Measurements from ENCODE around the gene RGL2.

DNA sequence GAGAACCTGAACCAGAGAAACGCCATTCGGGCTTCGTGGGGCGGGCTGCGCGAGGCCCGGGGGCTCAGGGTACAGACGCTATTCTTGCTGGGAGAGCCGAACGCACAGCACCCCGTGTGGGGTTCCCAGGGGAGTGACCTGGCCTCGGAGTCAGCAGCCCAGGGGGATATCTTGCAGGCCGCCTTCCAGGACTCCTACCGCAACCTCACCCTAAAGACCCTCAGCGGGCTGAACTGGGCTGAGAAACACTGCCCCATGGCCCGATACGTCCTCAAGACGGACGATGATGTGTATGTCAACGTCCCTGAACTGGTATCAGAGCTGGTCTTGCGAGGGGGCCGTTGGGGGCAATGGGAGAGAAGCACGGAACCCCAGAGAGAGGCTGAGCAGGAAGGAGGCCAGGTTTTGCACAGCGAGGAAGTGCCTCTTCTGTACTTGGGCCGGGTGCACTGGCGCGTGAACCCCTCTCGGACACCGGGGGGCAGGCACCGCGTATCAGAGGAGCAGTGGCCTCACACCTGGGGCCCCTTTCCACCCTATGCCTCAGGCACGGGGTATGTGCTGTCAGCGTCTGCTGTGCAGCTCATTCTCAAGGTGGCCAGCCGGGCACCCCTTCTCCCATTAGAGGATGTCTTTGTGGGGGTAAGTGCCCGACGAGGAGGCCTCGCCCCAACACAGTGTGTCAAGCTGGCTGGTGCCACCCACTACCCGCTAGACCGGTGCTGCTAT is 20.9 kb downstream of the RGL2 start:
- TF ChIP-seq POLR2A (IDR thresholded peaks at IDR 0.05) (no peak), CTCF (IDR thresholded peaks at IDR 0.05) (no peak)

Data from gastroesophageal sphincter (tissue), 3 donors.